ENCODE measurements around the gene SMG6. TPM values are rescaled to one million over a fixed set of nuclear protein-coding genes. Genes with fewer than 3 reads are reported as not detected.

The SMG6 gene
- total RNA-seq, 1 experiment from 2014 or later, result 36.1 TPM

DNA sequence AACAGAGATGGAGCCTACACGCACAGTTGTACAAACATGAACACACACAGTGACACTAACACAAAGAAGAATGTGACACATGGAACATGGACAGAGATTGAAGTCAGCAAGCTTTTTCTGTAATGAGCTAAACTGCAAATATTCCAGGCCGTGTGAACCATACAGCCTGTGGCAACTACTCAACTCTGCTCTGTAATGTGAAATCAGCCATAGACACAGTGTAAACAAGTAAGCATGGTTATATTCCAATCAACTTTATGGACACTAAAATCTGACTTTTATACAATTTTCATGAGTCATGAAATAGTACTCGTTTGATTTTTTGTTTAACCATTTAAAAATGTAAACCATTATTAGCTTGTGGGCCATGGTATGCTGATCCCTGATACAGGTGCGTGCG is 120.2 kb downstream of the SMG6 start:
- Histone ChIP-seq H3K27me3 (replicated peaks; ENCODE audit: insufficient read depth, low read depth, low read length, poor library complexity) (no peaks in the 10 kb centered on the region), H3K9me3 (ENCODE audit: low read depth, low read length, poor library complexity, severe bottlenecking) (no peaks in the 10 kb centered on the region), H3K27ac (ENCODE audit: low read depth, low read length, poor library complexity, severe bottlenecking) (no peak overlapping the region), H3K4me3 (ENCODE audit: low read depth, low read length, poor library complexity, severe bottlenecking) (no peak overlapping the region), H3K4me1 (ENCODE audit: insufficient read depth, low read length, poor library complexity, severe bottlenecking) (peaks cover 35% of the 10 kb centered on the region), H3K36me3 (ENCODE audit: insufficient read depth, low read length, poor library complexity, severe bottlenecking) (no peaks in the 10 kb centered on the region)
- intact Hi-C loops (cut with micrococcal nuclease; ENCODE audit: unreplicated experiment), result no loop called here
- POLR2A ChIA-PET (ENCODE audit: low non-redundant PET), result no interaction called here
- DNase-seq (ENCODE audit: low spot score), result no peak
- CTCF ChIA-PET, result no interaction called here
- TF ChIP-seq, protein P1, sequence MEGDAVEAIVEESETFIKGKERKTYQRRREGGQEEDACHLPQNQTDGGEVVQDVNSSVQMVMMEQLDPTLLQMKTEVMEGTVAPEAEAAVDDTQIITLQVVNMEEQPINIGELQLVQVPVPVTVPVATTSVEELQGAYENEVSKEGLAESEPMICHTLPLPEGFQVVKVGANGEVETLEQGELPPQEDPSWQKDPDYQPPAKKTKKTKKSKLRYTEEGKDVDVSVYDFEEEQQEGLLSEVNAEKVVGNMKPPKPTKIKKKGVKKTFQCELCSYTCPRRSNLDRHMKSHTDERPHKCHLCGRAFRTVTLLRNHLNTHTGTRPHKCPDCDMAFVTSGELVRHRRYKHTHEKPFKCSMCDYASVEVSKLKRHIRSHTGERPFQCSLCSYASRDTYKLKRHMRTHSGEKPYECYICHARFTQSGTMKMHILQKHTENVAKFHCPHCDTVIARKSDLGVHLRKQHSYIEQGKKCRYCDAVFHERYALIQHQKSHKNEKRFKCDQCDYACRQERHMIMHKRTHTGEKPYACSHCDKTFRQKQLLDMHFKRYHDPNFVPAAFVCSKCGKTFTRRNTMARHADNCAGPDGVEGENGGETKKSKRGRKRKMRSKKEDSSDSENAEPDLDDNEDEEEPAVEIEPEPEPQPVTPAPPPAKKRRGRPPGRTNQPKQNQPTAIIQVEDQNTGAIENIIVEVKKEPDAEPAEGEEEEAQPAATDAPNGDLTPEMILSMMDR (conservative IDR thresholded peaks at IDR 0.05; ENCODE audit: low read depth, low read length), result no peak
- TF ChIP-seq EZH2 (IDR thresholded peaks at IDR 0.05; ENCODE audit: borderline replicate concordance, low read depth, low read length, poor library complexity, severe bottlenecking), result no peak
- BruUV-seq (replicated peaks), result no TSS peak

DNA sequence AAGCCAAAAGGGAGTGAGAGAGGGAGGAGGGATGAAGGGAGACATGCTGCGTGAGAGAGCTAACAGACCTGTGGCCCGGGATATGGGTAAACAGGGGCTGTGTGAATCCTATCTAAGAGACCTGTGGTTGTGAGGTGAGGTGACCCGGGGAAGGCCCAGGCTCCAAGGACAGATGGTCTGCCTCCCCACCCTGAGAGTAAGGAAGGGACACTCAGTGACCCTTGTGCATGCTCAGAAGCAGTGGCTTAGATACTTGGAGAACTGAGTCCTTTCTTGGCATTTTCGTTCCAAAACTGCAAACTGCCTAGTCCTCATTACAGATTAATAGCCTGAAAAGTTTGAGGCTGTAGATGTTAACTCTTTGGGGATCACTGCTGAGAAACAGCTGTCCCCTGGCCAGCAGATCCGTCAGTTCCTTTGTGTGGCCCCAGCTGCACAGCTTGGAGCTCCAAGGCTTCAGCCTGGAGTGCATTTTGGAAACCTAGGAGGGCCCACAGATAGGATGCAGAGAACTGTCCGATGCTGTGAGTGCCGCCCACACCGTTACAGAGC is 121.6 kb downstream of the SMG6 start:
- intact Hi-C loops (cut with micrococcal nuclease; ENCODE audit: unreplicated experiment), result no loop called here
- CTCF ChIA-PET, result interaction anchor here (0.5 kb wide), 1 partner anchor 112 kb away, joined by 3 read pairs; no protein-coding TSS in a partner anchor
- Histone ChIP-seq H3K4me1 (ENCODE audit: insufficient read depth, low read length, poor library complexity, severe bottlenecking) (peaks cover 35% of the 10 kb centered on the region), H3K4me3 (ENCODE audit: low read depth, low read length, poor library complexity, severe bottlenecking) (no peak overlapping the region), H3K27me3 (replicated peaks; ENCODE audit: insufficient read depth, low read depth, low read length, poor library complexity) (no peaks in the 10 kb centered on the region), H3K9me3 (ENCODE audit: low read depth, low read length, poor library complexity, severe bottlenecking) (no peaks in the 10 kb centered on the region), H3K36me3 (ENCODE audit: insufficient read depth, low read length, poor library complexity, severe bottlenecking) (no peaks in the 10 kb centered on the region), H3K27ac (ENCODE audit: low read depth, low read length, poor library complexity, severe bottlenecking) (no peak overlapping the region)
- TF ChIP-seq EZH2 (IDR thresholded peaks at IDR 0.05; ENCODE audit: borderline replicate concordance, low read depth, low read length, poor library complexity, severe bottlenecking), result no peak
- BruUV-seq (replicated peaks), result no TSS peak
- DNase-seq (ENCODE audit: low spot score), result no peak
- POLR2A ChIA-PET (ENCODE audit: low non-redundant PET), result no interaction called here

DNA sequence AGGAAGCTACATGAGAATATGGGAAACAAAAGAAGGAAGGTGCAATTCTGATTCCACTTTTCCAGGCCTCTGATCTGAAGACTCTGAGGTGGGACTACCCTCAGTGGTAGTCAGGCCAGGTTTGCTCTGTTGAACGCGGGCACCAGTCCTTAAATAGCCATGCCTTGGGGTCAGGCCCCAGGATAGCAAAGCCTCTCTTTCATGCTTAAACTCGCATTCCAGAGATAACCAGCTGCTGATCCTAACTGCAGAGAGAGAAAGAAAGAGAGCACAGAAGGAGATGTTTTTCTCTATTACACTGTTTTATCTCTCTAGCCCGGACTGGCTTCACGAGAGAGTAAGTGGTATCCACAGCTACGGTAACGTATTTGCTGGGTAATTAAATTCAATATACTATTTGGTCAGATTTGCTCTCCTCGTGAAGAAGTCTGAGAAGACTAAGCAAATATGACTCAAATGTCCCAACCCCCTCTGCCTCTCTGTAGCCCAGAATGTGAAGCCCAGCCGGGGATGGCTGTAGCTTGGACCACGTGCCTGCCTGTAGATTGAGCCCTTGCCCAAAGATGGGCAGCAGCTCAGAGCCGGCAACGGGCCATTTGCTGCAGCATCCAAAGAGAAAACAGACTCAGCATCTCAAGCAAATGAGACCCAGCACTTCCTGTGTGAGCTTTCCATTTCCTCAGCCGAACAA is 122.2 kb downstream of the SMG6 start:
- no peak overlapping the region for H3K4me3 ChIP-seq (ENCODE audit: low read depth, low read length, poor library complexity, severe bottlenecking)
- no peak overlapping the region for H3K27ac ChIP-seq (ENCODE audit: low read depth, low read length, poor library complexity, severe bottlenecking)
- no peaks in the 10 kb centered on the region for H3K9me3 ChIP-seq (ENCODE audit: low read depth, low read length, poor library complexity, severe bottlenecking)
- peaks cover 35% of the 10 kb centered on the region for H3K4me1 ChIP-seq (ENCODE audit: insufficient read depth, low read length, poor library complexity, severe bottlenecking)
- intact Hi-C loops (cut with micrococcal nuclease; ENCODE audit: unreplicated experiment), result no loop called here
- POLR2A ChIA-PET (ENCODE audit: low non-redundant PET), result no interaction called here
- no peak for TF ChIP-seq EZH2 (IDR thresholded peaks at IDR 0.05; ENCODE audit: borderline replicate concordance, low read depth, low read length, poor library complexity, severe bottlenecking)
- TF ChIP-seq, protein P1 (conservative IDR thresholded peaks at IDR 0.05; ENCODE audit: low read depth, low read length), result no peak
- DNase-seq (ENCODE audit: low spot score), result no peak
- CTCF ChIA-PET, result no interaction called here
- no peaks in the 10 kb centered on the region for H3K36me3 ChIP-seq (ENCODE audit: insufficient read depth, low read length, poor library complexity, severe bottlenecking)
- no TSS peak for BruUV-seq (replicated peaks)
- no peaks in the 10 kb centered on the region for H3K27me3 ChIP-seq (replicated peaks; ENCODE audit: insufficient read depth, low read depth, low read length, poor library complexity)

DNA sequence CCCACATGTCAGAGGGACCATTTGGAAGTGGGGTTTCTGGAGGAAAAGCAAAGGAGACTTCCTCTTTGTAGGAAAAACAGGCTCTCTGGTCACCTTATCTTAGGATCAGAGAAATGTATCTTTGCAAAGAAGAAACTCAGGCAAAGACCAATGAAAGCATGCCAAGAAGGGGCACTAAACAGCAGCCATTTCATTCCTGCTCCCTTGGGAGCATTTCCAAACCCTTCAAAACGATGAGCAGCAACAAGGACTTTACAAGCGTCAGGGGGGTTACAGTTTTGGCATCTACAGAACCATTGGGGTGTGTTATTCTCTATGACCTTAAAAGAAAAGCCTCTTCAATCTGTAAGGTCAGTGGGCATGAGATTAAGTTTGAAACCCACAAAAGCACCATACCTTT is 122.8 kb downstream of the SMG6 start:
- no TSS peak for BruUV-seq (replicated peaks)
- Histone ChIP-seq H3K4me3 (ENCODE audit: low read depth, low read length, poor library complexity, severe bottlenecking) (no peak overlapping the region), H3K27ac (ENCODE audit: low read depth, low read length, poor library complexity, severe bottlenecking) (no peak overlapping the region), H3K27me3 (replicated peaks; ENCODE audit: insufficient read depth, low read depth, low read length, poor library complexity) (no peaks in the 10 kb centered on the region), H3K9me3 (ENCODE audit: low read depth, low read length, poor library complexity, severe bottlenecking) (no peaks in the 10 kb centered on the region), H3K36me3 (ENCODE audit: insufficient read depth, low read length, poor library complexity, severe bottlenecking) (no peaks in the 10 kb centered on the region), H3K4me1 (ENCODE audit: insufficient read depth, low read length, poor library complexity, severe bottlenecking) (peaks cover 35% of the 10 kb centered on the region)
- DNase-seq (ENCODE audit: low spot score), result no peak
- CTCF ChIA-PET, result no interaction called here
- no peak for TF ChIP-seq EZH2 (IDR thresholded peaks at IDR 0.05; ENCODE audit: borderline replicate concordance, low read depth, low read length, poor library complexity, severe bottlenecking)
- TF ChIP-seq, protein P1 (conservative IDR thresholded peaks at IDR 0.05; ENCODE audit: low read depth, low read length), result no peak
- intact Hi-C loops (cut with micrococcal nuclease; ENCODE audit: unreplicated experiment), result no loop called here
- POLR2A ChIA-PET (ENCODE audit: low non-redundant PET), result no interaction called here
